GM19324 (cell line): ENCODE results near the gene DNMBP.
"Not testable (repeated sequence)": the region's sequence is repeated elsewhere in the genome, so short reads cannot be mapped to it uniquely, and the experiment has no call there.

ENCODE experiments used
- ATAC-seq: cut with Tn5 transposase; IDR thresholded peaks from one replicate; pipeline ENCODE4 v1.9.1; 2021; ENCODE audit warnings: mild to moderate bottlenecking, moderate library complexity; ENCODE audit not compliant: unreplicated experiment, low FRiP score

DNMBP gene

GRCh38 chr10:99874341-99875085, 135.2 kb downstream of the DNMBP start:
- no peak for ATAC-seq

- no peak for ATAC-seq
Observed at GRCh38 chr10:99873846-99874245, 135.9 kb downstream of the DNMBP start.

- ATAC-seq = no peak
Observed at GRCh38 chr10:99872367-99873162, 137.2 kb downstream of the DNMBP start.

- no peak for ATAC-seq
Observed at GRCh38 chr10:99870123-99870730, 139.5 kb downstream of the DNMBP start.

GRCh38 chr10:99869581-99870122, 140.1 kb downstream of the DNMBP start:
- no peak for ATAC-seq

GRCh38 chr10:99867250-99867649, 142.5 kb downstream of the DNMBP start:
- ATAC-seq = not testable (repeated sequence)

GRCh38 chr10:99863535-99864240, 146.1 kb downstream of the DNMBP start:
- ATAC-seq = not testable (repeated sequence)

- no peak for ATAC-seq
Observed at GRCh38 chr10:99860466-99860865, 149.3 kb downstream of the DNMBP start.

- ATAC-seq = no peak
Observed at GRCh38 chr10:99859585-99859984, 150.2 kb downstream of the DNMBP start.

GRCh38 chr10:99858849-99859248, 150.9 kb downstream of the DNMBP start:
- no peak for ATAC-seq

GRCh38 chr10:99855479-99856071, 154.2 kb downstream of the DNMBP start:
- no peak for ATAC-seq

- no peak for ATAC-seq
Observed at GRCh38 chr10:99854860-99855259, 154.9 kb downstream of the DNMBP start.

GRCh38 chr10:99853655-99854054, 156.1 kb downstream of the DNMBP start:
- no peak for ATAC-seq

GRCh38 chr10:99852481-99853213, 157.1 kb downstream of the DNMBP start:
- no peak for ATAC-seq

GRCh38 chr10:99851825-99852224, 157.9 kb downstream of the DNMBP start:
- ATAC-seq = no peak

GRCh38 chr10:99850767-99851340, 158.9 kb downstream of the DNMBP start:
- ATAC-seq = no peak

- no peak for ATAC-seq
Observed at GRCh38 chr10:99850021-99850766, 159.6 kb downstream of the DNMBP start.

GRCh38 chr10:99849536-99849935, 160.2 kb downstream of the DNMBP start:
- no peak for ATAC-seq
